GM23248 (cell line): ENCODE results near the gene C5AR2. TPM values are rescaled to one million over a fixed set of nuclear protein-coding genes. Genes with fewer than 3 reads are reported as not detected.
A peak's percentile ranks its signal among the peaks of the same experiment; 100 is the strongest.
"Not testable (repeated sequence)": the region's sequence is repeated elsewhere in the genome, so short reads cannot be mapped to it uniquely, and the experiment has no call there.

Experiments
- DNase-seq: peaks from one replicate; pipeline ENCODE4 v3.0.0-alpha.2; 2015
- H2AFZ ChIP-seq: fragments of 200-600 bp; sonication (generic); 2 replicates; pipeline ENCODE4 v1.6.1; 2016; ENCODE audit warnings: antibody characterized with exemption
- H3F3A ChIP-seq: fragments of 200-600 bp; sonication (generic); 2 replicates; pipeline ENCODE4 v1.6.1; 2016; ENCODE audit warnings: mild to moderate bottlenecking, antibody characterized with exemption, mixed run types; ENCODE audit not compliant: insufficient read depth
- H3K27ac ChIP-seq: fragments of 200-600 bp; sonication (generic); 2 replicates; pipeline ENCODE4 v1.5.1; 2016; ENCODE audit warnings: mild to moderate bottlenecking
- H3K27me3 ChIP-seq: fragments of 200-600 bp; sonication (generic); replicated peaks from 2 replicates; pipeline ENCODE4 v1.6.1; 2016; ENCODE audit warnings: mild to moderate bottlenecking; ENCODE audit not compliant: insufficient read depth
- H3K36me3 ChIP-seq: fragments of 200-600 bp; sonication (generic); 2 replicates; pipeline ENCODE4 v1.6.1; 2016; ENCODE audit warnings: low read depth, mild to moderate bottlenecking
- H3K4me1 ChIP-seq: fragments of 200-600 bp; sonication (generic); 2 replicates; pipeline ENCODE4 v1.6.1; 2016; ENCODE audit warnings: mild to moderate bottlenecking; ENCODE audit not compliant: insufficient read depth
- H3K4me2 ChIP-seq: fragments of 200-600 bp; sonication (generic); one replicate; pipeline ENCODE4 v1.6.1; 2016; ENCODE audit warnings: mild to moderate bottlenecking; ENCODE audit not compliant: unreplicated experiment
- H3K4me3 ChIP-seq: fragments of 200-600 bp; sonication (generic); 2 replicates; pipeline ENCODE4 v1.5.1; 2016; ENCODE audit warnings: mild to moderate bottlenecking
- H3K79me2 ChIP-seq: fragments of 200-600 bp; sonication (generic); 2 replicates; pipeline ENCODE4 v1.6.1; 2016; ENCODE audit warnings: mild to moderate bottlenecking; ENCODE audit not compliant: insufficient read depth
- H3K9ac ChIP-seq: fragments of 200-600 bp; sonication (generic); 2 replicates; pipeline ENCODE4 v1.6.1; 2016; ENCODE audit warnings: mild to moderate bottlenecking
- H3K9me2 ChIP-seq: fragments of 200-600 bp; sonication (generic); 2 replicates; pipeline ENCODE4 v1.6.1; 2016; ENCODE audit warnings: mixed run types, mild to moderate bottlenecking, moderate library complexity; ENCODE audit not compliant: insufficient read depth
- H3K9me3 ChIP-seq: fragments of 200-600 bp; sonication (generic); one replicate; pipeline ENCODE4 v1.6.1; 2017; ENCODE audit warnings: low read depth
- H4K20me1 ChIP-seq: fragments of 200-600 bp; sonication (generic); 2 replicates; pipeline ENCODE4 v1.6.0; 2016; ENCODE audit not compliant: insufficient read depth
- EZH2 ChIP-seq: fragments of 200-600 bp; sonication (generic); IDR thresholded peaks from 2 replicates; pipeline ENCODE4 v1.6.1; 2018; ENCODE audit warnings: antibody characterized with exemption, mild to moderate bottlenecking; ENCODE audit not compliant: insufficient read depth, poor library complexity, severe bottlenecking
- EZH2phosphoT487 ChIP-seq: fragments of 200-600 bp; sonication (generic); IDR thresholded peaks from 2 replicates; pipeline ENCODE4 v1.6.1; 2018; ENCODE audit warnings: antibody characterized with exemption, moderate library complexity, mild to moderate bottlenecking, low read depth; ENCODE audit not compliant: insufficient read depth
- WGBS, 2 experiments: methylation state at CpG; one replicate each; pipeline ENCODE4 v1.1.6; 2015 to 2017; ENCODE audit warnings: low lambda C conversion rate in 2 of 2, low coverage in 1 of 2; ENCODE audit errors: missing lambda C conversion rate in 2 of 2; 5-methylcytosine and 5-hydroxymethylcytosine counted together
- in situ Hi-C: fragments of 300-500 bp; cut with MboI; formaldehyde crosslinking; loops from 2 replicates; pipeline ENCODE4 v1.15.0; 2020
- polyA plus RNA-seq: library from polyadenylated mRNA; unstranded; fragments of >200 nt; fragmentation: Nextera tagmentation; extraction: Ambion mirVana; gene quantifications from 2 replicates; pipeline ENCODE4 v1.2.1, GENCODE V29; 2016
- total RNA-seq: library from RNA; depleted of rRNA; stranded (reverse); fragments of >200 nt; shearing (Covaris generic); gene quantifications from 2 replicates; pipeline ENCODE4 v1.2.3, GENCODE V29; 2014

C5AR2 gene
- total and polyA plus RNA-seq, 2 experiments from 2014 or later, result 0.03 to 1.9 TPM

- not testable (repeated sequence) for H3F3A ChIP-seq, H3K36me3 ChIP-seq, H3K9me2 ChIP-seq, DNase-seq, H3K79me2 ChIP-seq, H3K27me3 ChIP-seq, H3K9ac ChIP-seq, H3K27ac ChIP-seq, H3K4me1 ChIP-seq, H3K4me2 ChIP-seq, H3K4me3 ChIP-seq, H4K20me1 ChIP-seq, H2AFZ ChIP-seq, H3K9me3 ChIP-seq
- in situ Hi-C loops, result loop anchor here (10.0 kb wide), 1 partner anchor 92 kb away; no protein-coding TSS in a partner anchor
- 72 to 74% methylated on average over 11 to 12 of the region's 12 CpGs for WGBS, 2 experiments
Measured at GRCh38 chr19:47386582-47386981, 54.6 kb downstream of the C5AR2 start.

- not testable (repeated sequence) for H3K27ac ChIP-seq, H3K4me1 ChIP-seq, H4K20me1 ChIP-seq, H3K27me3 ChIP-seq, H3K36me3 ChIP-seq, H3F3A ChIP-seq, H3K9ac ChIP-seq, H3K79me2 ChIP-seq, H3K9me2 ChIP-seq, DNase-seq, H2AFZ ChIP-seq, H3K9me3 ChIP-seq, H3K4me2 ChIP-seq, H3K4me3 ChIP-seq
- in situ Hi-C loops, result loop anchor here (10.0 kb wide), 1 partner anchor 93 kb away; no protein-coding TSS in a partner anchor
- WGBS, 2 experiments, result 74 to 85% methylated on average over 3 of the region's 3 CpGs
Measured at GRCh38 chr19:47387623-47388022, 55.6 kb downstream of the C5AR2 start.

DNA sequence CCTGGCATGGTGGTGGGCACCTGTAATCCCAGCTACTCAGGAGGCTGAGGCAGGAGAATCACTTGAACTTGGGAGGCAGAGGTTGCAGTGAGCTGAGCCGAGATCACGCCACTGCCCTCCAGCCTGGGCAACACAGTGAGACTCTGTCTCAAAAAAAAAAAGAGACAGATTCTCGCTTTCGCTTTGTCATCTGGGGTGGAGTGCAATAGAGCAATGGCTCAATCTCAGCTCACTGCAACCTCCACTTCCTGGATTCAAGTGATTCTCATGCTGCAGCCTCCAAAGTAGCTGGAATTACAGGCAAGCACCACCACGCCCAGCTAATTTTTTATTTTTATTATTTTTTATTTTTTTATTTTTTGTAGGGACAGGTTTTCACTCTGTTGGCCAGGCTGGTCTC lies 56.7 kb downstream of the C5AR2 start:
- not testable (repeated sequence) for H3K4me1 ChIP-seq, H2AFZ ChIP-seq, H3K9me3 ChIP-seq, H3K9me2 ChIP-seq, H3F3A ChIP-seq, H3K4me3 ChIP-seq, H3K36me3 ChIP-seq, H4K20me1 ChIP-seq, H3K27ac ChIP-seq, H3K4me2 ChIP-seq, H3K9ac ChIP-seq, H3K79me2 ChIP-seq, H3K27me3 ChIP-seq
- in situ Hi-C loops, result loop anchor here (10.0 kb wide), 1 partner anchor 94 kb away; no protein-coding TSS in a partner anchor
- 64 to 65% methylated on average over 5 of the region's 5 CpGs for WGBS, 2 experiments
- DNase-seq, result peak; percentile 29

- Histone ChIP-seq H3K27ac (no peak overlapping the region), H2AFZ (no peak overlapping the region), H4K20me1 (no peaks in the 10 kb centered on the region), H3K9me2 (no peaks in the 10 kb centered on the region), H3F3A (no peaks in the 10 kb centered on the region), H3K4me1 (no peaks in the 10 kb centered on the region), H3K9ac (no peak overlapping the region), H3K36me3 (no peaks in the 10 kb centered on the region), H3K4me3 (no peak overlapping the region), H3K4me2 (no peak overlapping the region), H3K27me3 (0 out of 2 replicates have a peak, but pooled peaks cover 4% of the 10 kb centered on the region), H3K79me2 (no peaks in the 10 kb centered on the region), H3K9me3 (no peaks in the 10 kb centered on the region)
- no peak for DNase-seq
- TF ChIP-seq EZH2 (no peak), EZH2phosphoT487 (no peak)
- 84 to 87% methylated on average over 9 of the region's 9 CpGs for WGBS, 2 experiments
- in situ Hi-C loops, result loop anchor here (10.0 kb wide), 1 partner anchor 94 kb away; no protein-coding TSS in a partner anchor
Measured at GRCh38 chr19:47389150-47389556, 57.2 kb downstream of the C5AR2 start.
